Measurements from ENCODE around the gene FKBP1A. TPM values are rescaled to one million over a fixed set of nuclear protein-coding genes. Genes with fewer than 3 reads are reported as not detected.

Gene FKBP1A
- total and polyA plus RNA-seq, 2 experiments from 2014 or later: 99.5 to 161 TPM

DNA sequence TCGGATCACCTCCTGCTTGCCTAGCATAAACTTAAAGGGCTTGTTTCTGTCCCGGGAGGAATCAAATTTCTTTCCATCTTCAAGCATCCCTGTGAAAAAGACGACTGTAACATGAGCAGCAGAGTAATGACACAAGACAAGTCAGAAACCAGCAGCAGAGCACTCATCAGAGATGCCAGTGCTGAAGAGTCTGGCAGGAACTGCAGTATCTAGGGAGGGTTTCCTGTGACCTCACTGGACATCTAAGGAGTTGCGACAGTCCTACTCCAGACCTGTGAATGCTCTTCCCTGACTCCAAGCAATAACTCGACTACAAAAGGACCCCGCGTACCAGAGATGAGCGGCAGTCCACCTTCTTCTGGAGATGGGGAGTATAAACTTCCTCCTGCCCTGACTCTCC, 17.3 kb downstream of the FKBP1A start:
- Histone ChIP-seq H3K36me3 (replicated peaks; ENCODE audit: insufficient read depth, low read depth) (no peaks in the 10 kb centered on the region), H4K20me1 (ENCODE audit: insufficient read depth, poor library complexity, severe bottlenecking) (peaks cover 48% of the 10 kb centered on the region), H3K4me2 (no peak overlapping the region), H2AFZ (no peak overlapping the region), H3K79me2 (peaks cover 84% of the 10 kb centered on the region), H3K9me2 (replicated peaks; ENCODE audit: insufficient read depth) (no peaks in the 10 kb centered on the region), H3K27me3 (no peaks in the 10 kb centered on the region), H3K27ac (no peak overlapping the region), H3K4me3 (no peak overlapping the region), H3K4me1 (ENCODE audit: insufficient read depth) (no peaks in the 10 kb centered on the region), H3K9me3 (ENCODE audit: low read depth) (no peaks in the 10 kb centered on the region)
- WGBS (ENCODE audit: low lambda C conversion rate, missing lambda C conversion rate): 67% methylated on average over 8 of the region's 8 CpGs
- DNase-seq (ENCODE audit: low spot score): no peak
- TF ChIP-seq, protein P1, sequence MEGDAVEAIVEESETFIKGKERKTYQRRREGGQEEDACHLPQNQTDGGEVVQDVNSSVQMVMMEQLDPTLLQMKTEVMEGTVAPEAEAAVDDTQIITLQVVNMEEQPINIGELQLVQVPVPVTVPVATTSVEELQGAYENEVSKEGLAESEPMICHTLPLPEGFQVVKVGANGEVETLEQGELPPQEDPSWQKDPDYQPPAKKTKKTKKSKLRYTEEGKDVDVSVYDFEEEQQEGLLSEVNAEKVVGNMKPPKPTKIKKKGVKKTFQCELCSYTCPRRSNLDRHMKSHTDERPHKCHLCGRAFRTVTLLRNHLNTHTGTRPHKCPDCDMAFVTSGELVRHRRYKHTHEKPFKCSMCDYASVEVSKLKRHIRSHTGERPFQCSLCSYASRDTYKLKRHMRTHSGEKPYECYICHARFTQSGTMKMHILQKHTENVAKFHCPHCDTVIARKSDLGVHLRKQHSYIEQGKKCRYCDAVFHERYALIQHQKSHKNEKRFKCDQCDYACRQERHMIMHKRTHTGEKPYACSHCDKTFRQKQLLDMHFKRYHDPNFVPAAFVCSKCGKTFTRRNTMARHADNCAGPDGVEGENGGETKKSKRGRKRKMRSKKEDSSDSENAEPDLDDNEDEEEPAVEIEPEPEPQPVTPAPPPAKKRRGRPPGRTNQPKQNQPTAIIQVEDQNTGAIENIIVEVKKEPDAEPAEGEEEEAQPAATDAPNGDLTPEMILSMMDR (IDR thresholded peaks at IDR 0.05; ENCODE audit: poor library complexity): no peak
- no peak for TF ChIP-seq EZH2 (IDR thresholded peaks at IDR 0.05; ENCODE audit: borderline replicate concordance)
- no peak for TF ChIP-seq EZH2phosphoT487 (IDR thresholded peaks at IDR 0.05; ENCODE audit: low read depth, severe bottlenecking, unreplicated experiment)

DNA sequence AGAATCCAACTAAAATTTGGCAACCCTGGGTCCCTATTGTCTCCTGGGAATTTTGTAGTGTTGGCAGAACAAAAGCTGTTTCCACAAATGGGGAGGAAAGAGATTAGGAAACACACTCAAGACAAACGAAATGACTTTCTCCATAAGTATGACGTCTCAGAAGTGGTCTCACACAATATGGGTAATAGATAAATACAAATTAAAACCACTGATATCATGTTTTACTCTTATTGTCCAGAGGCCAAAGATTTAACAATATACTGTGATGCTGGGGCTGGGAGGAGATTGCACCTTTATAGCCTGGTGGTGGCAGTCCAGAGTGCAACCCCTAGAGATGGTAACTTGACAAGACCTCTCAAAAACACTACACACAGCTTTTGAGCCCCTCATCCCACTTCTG, 18.6 kb downstream of the FKBP1A start:
- no peak overlapping the region for H2AFZ ChIP-seq

GRCh38 chr20:1373614-1374013, 19.2 kb downstream of the FKBP1A start:
- Histone ChIP-seq H3K9me2 (replicated peaks; ENCODE audit: insufficient read depth) (no peaks in the 10 kb centered on the region), H3K27ac (no peak overlapping the region), H3K4me2 (no peak overlapping the region), H3K79me2 (peaks cover 65% of the 10 kb centered on the region), H3K4me1 (ENCODE audit: insufficient read depth) (peaks cover 4% of the 10 kb centered on the region), H3K36me3 (replicated peaks; ENCODE audit: insufficient read depth, low read depth) (no peaks in the 10 kb centered on the region), H4K20me1 (ENCODE audit: insufficient read depth, poor library complexity, severe bottlenecking) (peaks cover 30% of the 10 kb centered on the region), H2AFZ (no peak overlapping the region), H3K9me3 (ENCODE audit: low read depth) (no peaks in the 10 kb centered on the region), H3K4me3 (no peak overlapping the region), H3K27me3 (no peaks in the 10 kb centered on the region)
- TF ChIP-seq EZH2phosphoT487 (IDR thresholded peaks at IDR 0.05; ENCODE audit: low read depth, severe bottlenecking, unreplicated experiment): no peak
- TF ChIP-seq EZH2 (IDR thresholded peaks at IDR 0.05; ENCODE audit: borderline replicate concordance): no peak
- TF ChIP-seq, protein P1 (IDR thresholded peaks at IDR 0.05; ENCODE audit: poor library complexity): no peak
- no peak for DNase-seq (ENCODE audit: low spot score)
- WGBS (ENCODE audit: low lambda C conversion rate, missing lambda C conversion rate): 95% methylated on average over 4 of the region's 4 CpGs

More for the DNA sequence above, 18.6 kb downstream of the FKBP1A start:
- no peak for DNase-seq (ENCODE audit: low spot score)
- H3K36me3 ChIP-seq (replicated peaks; ENCODE audit: insufficient read depth, low read depth): no peaks in the 10 kb centered on the region
- no peaks in the 10 kb centered on the region for H3K9me3 ChIP-seq (ENCODE audit: low read depth)
- no peak overlapping the region for H3K4me2 ChIP-seq
- peaks cover 72% of the 10 kb centered on the region for H3K79me2 ChIP-seq
- no peaks in the 10 kb centered on the region for H3K4me1 ChIP-seq (ENCODE audit: insufficient read depth)
- H3K4me3 ChIP-seq: no peak overlapping the region
- H3K27me3 ChIP-seq: no peaks in the 10 kb centered on the region
- peak overlapping the region; percentile 6 for H3K27ac ChIP-seq
- 93% methylated on average over 2 of the region's 2 CpGs for WGBS (ENCODE audit: low lambda C conversion rate, missing lambda C conversion rate)
- peaks cover 37% of the 10 kb centered on the region for H4K20me1 ChIP-seq (ENCODE audit: insufficient read depth, poor library complexity, severe bottlenecking)
- TF ChIP-seq EZH2phosphoT487 (IDR thresholded peaks at IDR 0.05; ENCODE audit: low read depth, severe bottlenecking, unreplicated experiment) (no peak), EZH2 (IDR thresholded peaks at IDR 0.05; ENCODE audit: borderline replicate concordance) (no peak)
- TF ChIP-seq, protein P1 (IDR thresholded peaks at IDR 0.05; ENCODE audit: poor library complexity): no peak
- H3K9me2 ChIP-seq (replicated peaks; ENCODE audit: insufficient read depth): no peaks in the 10 kb centered on the region

DNA sequence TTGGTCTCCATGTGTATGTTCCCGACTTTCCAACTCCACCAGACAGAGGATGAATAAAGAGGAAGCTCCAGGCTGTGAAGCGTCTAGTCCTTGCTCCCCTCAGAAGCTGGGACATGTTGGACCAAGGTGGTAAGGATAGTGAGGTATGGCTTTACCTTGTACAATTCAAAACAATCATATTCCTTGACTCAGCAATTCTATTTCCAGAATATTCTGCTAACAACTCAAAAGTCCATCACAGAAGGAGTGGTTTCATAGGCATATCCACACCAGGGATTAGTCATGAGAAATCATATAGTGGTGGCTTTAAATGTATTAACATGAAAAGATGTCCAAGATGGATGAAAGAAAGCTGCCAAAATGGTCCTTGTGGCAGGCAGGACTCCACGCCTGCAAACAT, 19.8 kb downstream of the FKBP1A start:
- Histone ChIP-seq H3K4me3 (no peak overlapping the region), H3K9me2 (replicated peaks; ENCODE audit: insufficient read depth) (no peaks in the 10 kb centered on the region), H4K20me1 (ENCODE audit: insufficient read depth, poor library complexity, severe bottlenecking) (peaks cover 25% of the 10 kb centered on the region), H3K4me1 (ENCODE audit: insufficient read depth) (peaks cover 9% of the 10 kb centered on the region), H2AFZ (no peak overlapping the region), H3K36me3 (replicated peaks; ENCODE audit: insufficient read depth, low read depth) (no peaks in the 10 kb centered on the region), H3K27ac (no peak overlapping the region), H3K9me3 (ENCODE audit: low read depth) (no peaks in the 10 kb centered on the region), H3K4me2 (no peak overlapping the region), H3K27me3 (no peaks in the 10 kb centered on the region), H3K79me2 (peaks cover 60% of the 10 kb centered on the region)
- WGBS (ENCODE audit: low lambda C conversion rate, missing lambda C conversion rate): 99% methylated on average over 3 of the region's 3 CpGs
- no peak for DNase-seq (ENCODE audit: low spot score)
- TF ChIP-seq EZH2 (IDR thresholded peaks at IDR 0.05; ENCODE audit: borderline replicate concordance): no peak
- no peak for TF ChIP-seq EZH2phosphoT487 (IDR thresholded peaks at IDR 0.05; ENCODE audit: low read depth, severe bottlenecking, unreplicated experiment)
- TF ChIP-seq, protein P1 (IDR thresholded peaks at IDR 0.05; ENCODE audit: poor library complexity): no peak

Measured in hepatocyte (in vitro differentiated cells).